C4-2B (cell line): ENCODE data around the gene RGS9.

Source experiments
- ZFX ChIP-seq: fragments of 450-650 bp; IDR thresholded peaks from 2 replicates; pipeline ENCODE4 v1.6.1; 2017
- TF ChIP-seq, protein P1 (sequence below): fragments of 450-650 bp; conservative IDR thresholded peaks from 2 replicates; pipeline ENCODE4 v1.5.1; 2017; ENCODE audit warnings: mild to moderate bottlenecking

DNA sequence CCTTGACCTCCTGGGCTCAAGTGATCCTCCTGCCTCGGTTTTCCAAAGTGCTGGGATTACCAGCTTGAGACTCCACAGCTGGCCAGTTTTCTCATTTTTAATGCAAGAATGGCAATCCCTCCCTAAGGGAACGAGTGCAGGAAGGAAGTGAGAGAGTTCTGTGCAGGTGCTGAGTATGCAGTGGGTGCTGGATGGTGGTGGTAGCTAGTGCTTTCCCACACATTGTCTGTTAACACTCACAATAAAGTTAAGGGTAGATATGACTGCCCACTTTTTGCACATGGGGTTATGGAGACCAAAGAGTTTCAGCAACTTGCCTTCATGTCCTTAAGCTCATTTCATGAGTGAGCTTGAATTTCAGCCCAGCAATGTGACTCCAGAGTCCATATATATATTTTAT, 18.5 kb downstream of the RGS9 start:
- TF ChIP-seq, protein P1, sequence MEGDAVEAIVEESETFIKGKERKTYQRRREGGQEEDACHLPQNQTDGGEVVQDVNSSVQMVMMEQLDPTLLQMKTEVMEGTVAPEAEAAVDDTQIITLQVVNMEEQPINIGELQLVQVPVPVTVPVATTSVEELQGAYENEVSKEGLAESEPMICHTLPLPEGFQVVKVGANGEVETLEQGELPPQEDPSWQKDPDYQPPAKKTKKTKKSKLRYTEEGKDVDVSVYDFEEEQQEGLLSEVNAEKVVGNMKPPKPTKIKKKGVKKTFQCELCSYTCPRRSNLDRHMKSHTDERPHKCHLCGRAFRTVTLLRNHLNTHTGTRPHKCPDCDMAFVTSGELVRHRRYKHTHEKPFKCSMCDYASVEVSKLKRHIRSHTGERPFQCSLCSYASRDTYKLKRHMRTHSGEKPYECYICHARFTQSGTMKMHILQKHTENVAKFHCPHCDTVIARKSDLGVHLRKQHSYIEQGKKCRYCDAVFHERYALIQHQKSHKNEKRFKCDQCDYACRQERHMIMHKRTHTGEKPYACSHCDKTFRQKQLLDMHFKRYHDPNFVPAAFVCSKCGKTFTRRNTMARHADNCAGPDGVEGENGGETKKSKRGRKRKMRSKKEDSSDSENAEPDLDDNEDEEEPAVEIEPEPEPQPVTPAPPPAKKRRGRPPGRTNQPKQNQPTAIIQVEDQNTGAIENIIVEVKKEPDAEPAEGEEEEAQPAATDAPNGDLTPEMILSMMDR: no peak
- no peak for TF ChIP-seq ZFX
